ENCODE results near the gene CYP3A5.
"Not testable (repeated sequence)": the region's sequence is repeated elsewhere in the genome, so short reads cannot be mapped to it uniquely, and the experiment has no call there.

CYP3A5 gene

DNA sequence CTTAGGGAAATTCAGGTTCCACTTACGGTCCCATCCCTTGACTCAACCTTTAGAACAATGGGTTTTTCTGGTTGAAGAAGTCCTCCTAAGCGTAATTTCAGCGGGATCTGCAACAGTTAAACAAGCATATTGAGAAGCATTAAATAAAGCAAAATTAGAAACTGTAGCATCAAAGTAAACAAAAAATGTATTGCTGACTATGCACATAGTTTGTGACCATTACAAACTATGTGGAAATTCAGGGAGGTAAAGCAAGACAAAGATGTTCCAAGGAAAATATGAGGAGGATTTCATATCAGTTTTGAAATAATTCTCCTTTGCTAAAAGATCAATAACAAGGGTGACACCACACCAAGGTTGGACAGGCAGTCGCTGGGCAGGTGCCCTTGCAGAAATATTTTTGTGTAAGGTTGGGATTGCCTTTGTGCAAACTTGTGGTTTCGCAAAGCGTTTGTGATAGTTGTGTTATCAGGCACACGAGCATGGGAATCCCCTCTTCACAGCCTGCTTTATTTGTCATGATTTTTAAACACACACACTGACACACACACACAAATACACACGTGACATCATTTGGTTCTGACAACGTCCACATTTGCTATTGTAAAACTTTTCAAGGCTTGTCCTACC is 5.4 kb upstream of the CYP3A5 start:
- no peak for DNase-seq

DNA sequence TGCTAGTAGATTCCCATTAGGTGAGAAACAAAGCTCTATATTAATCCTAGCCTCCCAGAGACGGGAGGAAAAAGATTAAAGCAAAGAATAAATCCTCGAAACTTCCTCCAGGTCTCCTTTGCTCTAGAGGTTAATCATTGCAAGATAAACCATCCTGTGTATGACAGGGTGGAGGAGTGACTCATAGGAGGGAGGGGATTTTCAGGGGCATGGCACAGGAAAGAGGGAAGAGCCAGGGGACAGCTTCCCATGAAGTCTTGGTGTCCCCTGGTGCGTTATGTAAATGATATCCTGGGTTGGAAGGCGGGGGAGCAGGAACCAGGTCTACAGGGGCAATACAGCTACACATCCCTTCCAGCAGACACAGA is 780 bp downstream of the CYP3A5 start:
- DNase-seq, result no peak

- no peak for DNase-seq
Measured at GRCh38 chr7:99677648-99678045, 2.1 kb downstream of the CYP3A5 start.

GRCh38 chr7:99677013-99677647 is 2.7 kb downstream of the CYP3A5 start:
- no peak for DNase-seq

GRCh38 chr7:99674995-99675742 is 4.6 kb downstream of the CYP3A5 start:
- no peak for DNase-seq

DNA sequence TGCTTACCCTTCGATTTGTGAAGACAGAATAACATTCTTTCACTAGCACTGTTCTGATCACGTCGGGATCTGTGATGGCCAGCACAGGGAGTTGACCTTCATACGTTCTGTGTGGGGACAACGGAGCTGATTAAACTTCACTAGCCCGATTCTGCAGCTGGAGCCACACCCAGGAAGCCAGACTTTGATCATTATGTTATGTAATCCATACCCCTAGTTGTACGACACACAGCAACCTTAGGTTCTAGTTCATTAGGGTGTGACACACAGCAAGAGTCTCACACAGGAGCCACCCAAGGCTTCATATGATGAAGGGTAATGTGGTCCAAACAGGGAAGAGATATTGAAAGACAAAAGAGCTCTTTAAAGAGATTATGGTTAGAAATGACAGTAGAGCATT is 7.2 kb downstream of the CYP3A5 start:
- no peak for DNase-seq

DNA sequence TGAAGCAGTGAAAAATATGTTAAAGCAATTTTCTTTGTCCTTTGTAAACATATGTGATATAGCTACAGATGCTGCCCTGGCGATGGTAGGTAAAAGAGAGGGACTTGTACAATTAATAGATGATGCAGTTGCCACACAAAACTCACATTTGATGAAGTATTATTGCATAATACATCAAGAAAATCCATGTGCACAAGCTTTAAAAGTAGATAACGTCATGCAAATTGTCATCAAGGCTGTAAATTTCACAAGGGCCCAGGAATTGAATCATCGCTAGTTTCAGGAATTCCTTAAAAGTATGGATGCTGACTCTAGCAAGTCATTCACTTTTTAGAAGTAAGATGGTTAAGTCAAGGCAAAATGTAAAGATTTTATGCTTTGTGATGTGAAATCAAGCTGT is 10.0 kb downstream of the CYP3A5 start:
- DNase-seq, result no peak

DNA sequence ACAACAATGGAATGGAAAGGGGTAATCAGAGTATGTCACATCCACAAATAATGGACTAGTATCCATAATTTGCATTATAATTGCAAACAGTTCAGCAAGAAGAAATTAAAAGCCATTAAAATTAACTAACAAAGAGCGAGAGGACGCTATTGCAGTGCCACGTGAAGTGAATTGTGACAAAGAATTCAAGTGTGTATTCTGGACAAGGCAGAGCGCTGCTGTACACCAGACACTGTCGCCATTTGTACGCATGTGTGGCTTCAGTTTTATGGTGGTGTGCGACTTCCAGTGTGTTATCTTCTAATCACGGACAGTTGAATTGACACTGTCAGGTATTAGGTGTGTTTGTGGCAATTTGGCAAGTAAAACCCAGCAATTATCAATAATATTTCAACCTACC is 11.3 kb downstream of the CYP3A5 start:
- DNase-seq, result no peak

- no peak for DNase-seq
Measured at GRCh38 chr7:99667179-99667578, 12.6 kb downstream of the CYP3A5 start.

GRCh38 chr7:99666013-99666395 is 13.8 kb downstream of the CYP3A5 start:
- no peak for DNase-seq

GRCh38 chr7:99665312-99666012 is 14.3 kb downstream of the CYP3A5 start:
- DNase-seq, result no peak

GRCh38 chr7:99657879-99658278 is 21.9 kb downstream of the CYP3A5 start:
- not testable (repeated sequence) for DNase-seq

GRCh38 chr7:99654626-99655025 is 25.2 kb downstream of the CYP3A5 start:
- not testable (repeated sequence) for DNase-seq

DNA sequence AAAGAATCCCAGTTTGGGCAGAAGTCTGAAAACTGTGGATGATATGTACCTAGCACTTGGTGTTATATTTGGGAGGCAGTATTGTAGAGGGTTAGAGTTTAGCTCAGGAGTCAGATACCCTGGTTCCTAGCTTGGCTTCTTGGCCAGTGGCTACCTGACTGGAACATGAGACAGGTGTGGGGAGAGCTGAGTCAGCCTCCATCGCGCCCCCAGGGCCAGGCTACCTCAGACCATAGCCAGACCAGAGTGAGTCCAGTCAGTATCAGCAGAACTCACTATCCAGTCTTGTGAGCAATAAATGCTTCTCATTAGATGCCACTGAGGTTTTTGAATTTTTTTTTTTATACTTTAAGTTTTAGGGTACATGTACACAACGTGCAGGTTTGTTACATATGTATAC is 26.0 kb downstream of the CYP3A5 start:
- DNase-seq, result no peak

DNA sequence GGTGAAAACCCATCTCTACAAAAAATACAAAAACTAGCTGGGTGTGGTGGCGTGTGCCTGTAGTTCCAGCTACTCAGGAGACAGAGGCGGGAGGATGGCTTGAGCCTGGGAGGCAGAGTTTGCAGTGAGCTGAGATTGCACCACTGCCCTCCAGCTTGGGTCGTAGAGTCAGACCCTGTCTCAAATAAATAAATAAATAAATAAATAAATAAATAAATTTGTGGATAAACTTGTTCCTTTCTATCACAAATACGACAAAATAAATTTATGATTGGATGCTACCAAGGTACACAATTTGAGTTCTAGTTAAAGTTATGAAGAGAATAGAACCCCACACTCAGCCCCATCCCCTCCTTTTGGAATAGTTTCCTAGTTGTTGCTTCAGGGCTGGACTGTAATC is 26.5 kb downstream of the CYP3A5 start:
- not testable (repeated sequence) for DNase-seq

- no peak for DNase-seq
Measured at GRCh38 chr7:99652671-99653070, 27.1 kb downstream of the CYP3A5 start.

GRCh38 chr7:99651290-99651689 is 28.5 kb downstream of the CYP3A5 start:
- no peak for DNase-seq

- DNase-seq, result no peak
Measured at GRCh38 chr7:99648843-99649242, 31.0 kb downstream of the CYP3A5 start.

GRCh38 chr7:99645590-99645989 is 34.2 kb downstream of the CYP3A5 start:
- no peak for DNase-seq

DNA sequence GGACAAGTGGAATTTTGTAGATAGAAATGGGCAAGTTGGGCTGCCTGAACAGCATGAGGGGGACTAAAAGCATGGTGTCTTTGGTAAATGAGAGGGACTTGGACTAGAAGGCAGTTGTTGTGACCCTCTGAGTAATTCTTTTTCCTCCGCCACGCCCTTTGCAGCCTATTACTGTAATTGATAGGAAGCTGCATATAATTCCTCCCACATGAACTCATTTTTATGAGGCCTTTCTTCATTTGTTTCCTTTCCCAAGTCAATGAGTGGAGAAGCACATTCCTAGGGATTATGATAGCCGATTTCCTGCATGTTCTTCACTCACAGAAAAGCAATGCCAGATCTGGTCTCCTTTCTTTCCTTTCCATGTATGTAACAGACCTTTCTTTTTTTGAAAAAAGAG is 35.4 kb downstream of the CYP3A5 start:
- DNase-seq, result no peak

GRCh38 chr7:99643464-99643863 is 36.3 kb downstream of the CYP3A5 start:
- no peak for DNase-seq

DNA sequence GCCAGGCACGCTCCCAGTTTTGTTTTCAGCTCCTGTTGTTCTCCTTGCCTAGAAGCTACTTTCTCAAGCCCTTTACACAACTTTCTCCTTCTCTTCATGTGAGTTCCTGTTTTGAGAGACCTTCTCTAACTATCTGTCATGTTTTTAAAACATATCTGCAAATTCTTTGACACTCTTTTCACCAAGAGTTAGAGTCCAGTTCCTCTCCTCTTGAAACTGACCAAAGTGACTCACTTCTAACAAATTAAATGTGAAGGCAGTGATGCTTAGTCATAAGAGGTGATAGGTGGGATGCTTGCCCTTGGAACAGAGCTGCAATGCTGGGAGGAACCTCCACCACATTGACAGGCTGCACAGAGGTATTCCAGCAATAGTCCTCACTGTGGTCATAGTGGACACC is 37.8 kb downstream of the CYP3A5 start:
- no peak for DNase-seq

GRCh38 chr7:99639267-99639666 is 40.5 kb downstream of the CYP3A5 start:
- DNase-seq, result no peak

- no peak for DNase-seq
Measured at GRCh38 chr7:99638731-99639130, 41.1 kb downstream of the CYP3A5 start.
